ENCODE measurements around the gene DBN1. TPM values are rescaled to one million over a fixed set of nuclear protein-coding genes. Genes with fewer than 3 reads are reported as not detected.

Gene DBN1
- total and polyA plus RNA-seq, 3 experiments from 2014 or later = 28.1 to 50.5 (median 47.9) TPM

- H3K27ac Mint-ChIP-seq = peak overlapping the region; percentile 88 to 99 (median 96)
- Histone ChIP-seq H3K27me3 (ENCODE audit: insufficient read depth, low read length, poor library complexity, severe bottlenecking) (no peaks in the 10 kb centered on the region), H3K27ac (ENCODE audit: low read depth, low read length) (peak overlapping the region; percentile 93), H3K9me3 (ENCODE audit: low read length) (no peaks in the 10 kb centered on the region), H3K4me3 (ENCODE audit: low read length) (peak overlapping the region; percentile 88), H3K4me1 (ENCODE audit: insufficient read depth, low read length) (peaks cover 76% of the 10 kb centered on the region), H3K36me3 (ENCODE audit: insufficient read depth, low read length) (peaks cover 18% of the 10 kb centered on the region)
- ChIA-PET CTCF (interaction anchor here (1.3 to 14.5 kb wide), 4 partner anchors 9 to 38 kb away, joined by 6 to 326 read pairs (median 164); partner anchors contain the start of genes PFN3 and PRR7), POLR2A (interaction anchor here (0.6 to 7.0 kb wide), 8 partner anchors 12 to 686 kb away, joined by 3 to 154 read pairs (median 12); partner anchors contain the start of gene PRR7)
- H3K27me3 Mint-ChIP-seq = peaks cover 0 to 4% of the 10 kb centered on the region in 2 donors
- DNase-seq = peak in 1 of 5 donors; percentile 51
- H3K4me1 Mint-ChIP-seq = peaks cover 61 to 78% (median 63%) of the 10 kb centered on the region in 3 donors
- peaks cover 0 to 39% (median 3%) of the 10 kb centered on the region in 3 donors for H3K36me3 Mint-ChIP-seq
- H3K4me3 Mint-ChIP-seq = peak overlapping the region; percentile 90 to 97 (median 94)
- H3K9me3 Mint-ChIP-seq = peaks cover 0 to 2% (median 0%) of the 10 kb centered on the region in 5 donors
Measured at GRCh38 chr5:177427919-177428573, 45.4 kb downstream of the DBN1 start.

GRCh38 chr5:177427211-177427822 is 46.1 kb downstream of the DBN1 start:
- ChIA-PET POLR2A (interaction anchor here (1.0 to 4.6 kb wide), 10 partner anchors 14 to 115 kb away, joined by 3 to 57 read pairs (median 10); partner anchors contain the start of genes F12, LMAN2 and PRR7), CTCF (interaction anchor here (0.7 to 14.5 kb wide), 5 partner anchors 10 to 37 kb away, joined by 4 to 326 read pairs (median 58); partner anchors contain the start of genes PFN3 and PRR7)
- Mint-ChIP-seq H3K4me3 (peak overlapping the region; percentile 90 to 97 (median 94)), H3K27me3 (peaks cover 0 to 4% of the 10 kb centered on the region in 2 donors), H3K36me3 (peaks cover 0 to 36% (median 3%) of the 10 kb centered on the region in 3 donors), H3K9me3 (no peaks in the 10 kb centered on the region), H3K27ac (peak overlapping the region; percentile 88 to 99 (median 96)), H3K4me1 (peaks cover 57 to 73% (median 63%) of the 10 kb centered on the region in 3 donors)
- Histone ChIP-seq H3K36me3 (ENCODE audit: insufficient read depth, low read length) (peaks cover 10% of the 10 kb centered on the region), H3K4me1 (ENCODE audit: insufficient read depth, low read length) (peaks cover 68% of the 10 kb centered on the region), H3K4me3 (ENCODE audit: low read length) (peak overlapping the region; percentile 88), H3K27me3 (ENCODE audit: insufficient read depth, low read length, poor library complexity, severe bottlenecking) (no peaks in the 10 kb centered on the region), H3K27ac (ENCODE audit: low read depth, low read length) (peak overlapping the region; percentile 93), H3K9me3 (ENCODE audit: low read length) (no peaks in the 10 kb centered on the region)
- no peak for DNase-seq

- peak; percentile 59 to 85 (median 78) for DNase-seq
- Histone ChIP-seq H3K4me1 (ENCODE audit: insufficient read depth, low read length) (peaks cover 62% of the 10 kb centered on the region), H3K36me3 (ENCODE audit: insufficient read depth, low read length) (peaks cover 7% of the 10 kb centered on the region), H3K27me3 (ENCODE audit: insufficient read depth, low read length, poor library complexity, severe bottlenecking) (no peaks in the 10 kb centered on the region), H3K27ac (ENCODE audit: low read depth, low read length) (peak within 1 kb of the TSS; percentile 93), H3K9me3 (ENCODE audit: low read length) (no peaks in the 10 kb centered on the region), H3K4me3 (ENCODE audit: low read length) (peak within 1 kb of the TSS; percentile 93)
- Mint-ChIP-seq H3K4me3 (peak within 1 kb of the TSS; percentile 92 to 97 (median 95)), H3K9me3 (no peaks in the 10 kb centered on the region), H3K36me3 (peaks cover 0 to 30% (median 3%) of the 10 kb centered on the region in 3 donors), H3K27me3 (peaks cover 0 to 4% of the 10 kb centered on the region in 2 donors), H3K27ac (peak within 1 kb of the TSS; percentile 96 to 99 (median 98)), H3K4me1 (peaks cover 51 to 67% (median 58%) of the 10 kb centered on the region in 3 donors)
- POLR2A ChIA-PET = interaction anchor here (0.6 to 4.6 kb wide), 18 partner anchors 9 to 294 kb away, joined by 3 to 57 read pairs (median 6); partner anchors contain the start of genes F12, LMAN2 and PRR7
- CTCF ChIA-PET = interaction anchor here (0.7 to 14.5 kb wide), 11 partner anchors 10 to 117 kb away, joined by 3 to 326 read pairs (median 6); partner anchors contain the start of genes F12, PFN3 and PRR7
Measured at GRCh38 chr5:177426566-177427210, 46.7 kb downstream of the DBN1 start, which contains the start of gene GRK6. GRK6 (plus strand) TSS chr5:177426676; CDS start chr5:177426846, 170 bp downstream.

GRCh38 chr5:177425801-177426565 is 47.5 kb downstream of the DBN1 start:
- Mint-ChIP-seq H3K36me3 (peaks cover 0 to 25% (median 3%) of the 10 kb centered on the region in 3 donors), H3K4me1 (peaks cover 45 to 60% (median 51%) of the 10 kb centered on the region in 3 donors), H3K27me3 (peaks cover 0 to 2% of the 10 kb centered on the region in 2 donors), H3K27ac (peak overlapping the region; percentile 92 to 99 (median 98)), H3K4me3 (peak overlapping the region; percentile 89 to 96 (median 95)), H3K9me3 (no peaks in the 10 kb centered on the region)
- CTCF ChIA-PET = interaction anchor here (0.7 to 14.5 kb wide), 10 partner anchors 8 to 116 kb away, joined by 3 to 326 read pairs (median 5); partner anchors contain the start of genes F12, PFN3 and PRR7
- DNase-seq = peak; percentile 99 to 100 (median 100)
- Histone ChIP-seq H3K27ac (ENCODE audit: low read depth, low read length) (peak overlapping the region; percentile 90), H3K27me3 (ENCODE audit: insufficient read depth, low read length, poor library complexity, severe bottlenecking) (no peaks in the 10 kb centered on the region), H3K9me3 (ENCODE audit: low read length) (no peaks in the 10 kb centered on the region), H3K36me3 (ENCODE audit: insufficient read depth, low read length) (peaks cover 7% of the 10 kb centered on the region), H3K4me3 (ENCODE audit: low read length) (peak overlapping the region; percentile 93), H3K4me1 (ENCODE audit: insufficient read depth, low read length) (peaks cover 55% of the 10 kb centered on the region)
- POLR2A ChIA-PET = interaction anchor here (0.6 to 4.6 kb wide), 18 partner anchors 8 to 293 kb away, joined by 3 to 57 read pairs (median 6); partner anchors contain the start of genes F12, LMAN2 and PRR7

GRCh38 chr5:177425196-177425800 is 48.1 kb downstream of the DBN1 start:
- peak overlapping the region; percentile 93 for H3K4me3 ChIP-seq (ENCODE audit: low read length)
- ChIA-PET POLR2A (interaction anchor here (1.0 to 4.6 kb wide), 9 partner anchors 11 to 76 kb away, joined by 3 to 57 read pairs (median 10); partner anchors contain the start of gene PRR7), CTCF (interaction anchor here (0.6 to 14.5 kb wide), 8 partner anchors 9 to 81 kb away, joined by 3 to 326 read pairs (median 6); partner anchors contain the start of genes F12, PFN3 and PRR7)
- H3K36me3 Mint-ChIP-seq = peaks cover 0 to 20% (median under 1%) of the 10 kb centered on the region in 3 donors
- H3K4me1 ChIP-seq (ENCODE audit: insufficient read depth, low read length) = peaks cover 48% of the 10 kb centered on the region
- H3K9me3 Mint-ChIP-seq = no peaks in the 10 kb centered on the region
- H3K27me3 ChIP-seq (ENCODE audit: insufficient read depth, low read length, poor library complexity, severe bottlenecking) = no peaks in the 10 kb centered on the region
- no peaks in the 10 kb centered on the region for H3K9me3 ChIP-seq (ENCODE audit: low read length)
- peaks cover 0 to 2% of the 10 kb centered on the region in 2 donors for H3K27me3 Mint-ChIP-seq
- H3K4me3 Mint-ChIP-seq = peak overlapping the region; percentile 89 to 96 (median 95)
- DNase-seq = no peak
- H3K27ac Mint-ChIP-seq = peak overlapping the region; percentile 92 to 99 (median 98)
- H3K27ac ChIP-seq (ENCODE audit: low read depth, low read length) = peak overlapping the region; percentile 90
- H3K36me3 ChIP-seq (ENCODE audit: insufficient read depth, low read length) = peaks cover 2% of the 10 kb centered on the region
- peaks cover 38 to 53% (median 44%) of the 10 kb centered on the region in 3 donors for H3K4me1 Mint-ChIP-seq

- no peak overlapping the region for H3K27ac Mint-ChIP-seq
- POLR2A ChIA-PET = interaction anchor here (0.6 to 1.2 kb wide), 3 partner anchors 8 to 886 kb away, joined by 3 to 4 read pairs (median 3); partner anchors contain the start of gene RNF44
- H3K9me3 Mint-ChIP-seq = no peaks in the 10 kb centered on the region
Measured at GRCh38 chr5:177423671-177424070, 49.8 kb downstream of the DBN1 start.

More at GRCh38 chr5:177423671-177424070, 49.8 kb downstream of the DBN1 start:
- no peaks in the 10 kb centered on the region for H3K27me3 Mint-ChIP-seq
- H3K4me1 Mint-ChIP-seq = peaks cover 23 to 37% (median 28%) of the 10 kb centered on the region in 3 donors
- H3K4me1 ChIP-seq (ENCODE audit: insufficient read depth, low read length) = peaks cover 32% of the 10 kb centered on the region
- H3K27me3 ChIP-seq (ENCODE audit: insufficient read depth, low read length, poor library complexity, severe bottlenecking) = no peaks in the 10 kb centered on the region
- no peaks in the 10 kb centered on the region for H3K36me3 ChIP-seq (ENCODE audit: insufficient read depth, low read length)
- no peak for DNase-seq
- H3K36me3 Mint-ChIP-seq = peaks cover 0 to 10% (median 0%) of the 10 kb centered on the region in 3 donors
- H3K27ac ChIP-seq (ENCODE audit: low read depth, low read length) = no peak overlapping the region
- no peak overlapping the region for H3K4me3 ChIP-seq (ENCODE audit: low read length)
- no peaks in the 10 kb centered on the region for H3K9me3 ChIP-seq (ENCODE audit: low read length)
- no peak overlapping the region for H3K4me3 Mint-ChIP-seq
- CTCF ChIA-PET = interaction anchor here (0.8 to 14.5 kb wide), 7 partner anchors 11 to 114 kb away, joined by 3 to 326 read pairs (median 7); partner anchors contain the start of genes F12, PFN3 and PRR7

Measured in CD8-positive, alpha-beta memory T cell (primary cell).